ENCODE measurements around the gene NANOS2.

GRCh38 chr19:45953676-45954075 lies 39.1 kb upstream of the NANOS2 start:
- TF ChIP-seq CTCF (conservative IDR thresholded peaks at IDR 0.05; ENCODE audit: low read depth, low read length) (no peak), EZH2 (IDR thresholded peaks at IDR 0.05; ENCODE audit: low read length, unreplicated experiment) (no peak)
